Common myeloid progenitor, CD34-positive (primary cell): ENCODE data around the gene PPCDC.
"Not testable (repeated sequence)": the region's sequence is repeated elsewhere in the genome, so short reads cannot be mapped to it uniquely, and the experiment has no call there.

Experiments used
- CTCF ChIA-PET: fragments of 350-600 bp; sonication (Branson Sonifier 250); formaldehyde crosslinking; loops from one replicate; lab custom pipeline; 2021; ENCODE audit warnings: antibody characterized with exemption; lab: Charles Lee
- POLR2A ChIA-PET: fragments of 350-600 bp; sonication (Branson Sonifier 250); formaldehyde crosslinking; loops from one replicate; lab custom pipeline; 2021; ENCODE audit warnings: antibody characterized with exemption; lab: Charles Lee
- DNase-seq, 3 donors: peaks; one replicate each; pipeline versions ENCODE4 v3.0.0 to v3.0.0-alpha.2; 2013
- H3K27ac ChIP-seq, 2 experiments: 1 replicate in 1 of 2; 2 replicates in 1 of 2; pipeline ENCODE4 v1.7.0; 2013; ENCODE audit warnings: inconsistent platforms in 2 of 2, low read length in 2 of 2, mild to moderate bottlenecking in 2 of 2, low read depth in 1 of 2, moderate library complexity in 1 of 2; ENCODE audit not compliant: severe bottlenecking in 2 of 2, insufficient read depth in 1 of 2, poor library complexity in 1 of 2
- H3K27me3 ChIP-seq, 5 experiments: replicated peaks in 2 of 5; 1 replicate in 3 of 5; 2 replicates in 2 of 5; pipeline versions ENCODE4 v1.6.1 to v1.7.0; 2013; ENCODE audit warnings: low read length in 4 of 5, mild to moderate bottlenecking in 2 of 5, moderate library complexity in 2 of 5, inconsistent platforms in 1 of 5; ENCODE audit not compliant: insufficient read depth in 5 of 5, control insufficient read depth in 4 of 5
- H3K36me3 ChIP-seq, 4 experiments: 1 replicate in 2 of 4; 2 replicates in 2 of 4; pipeline versions ENCODE4 v1.6.1 to v1.7.0; 2013; ENCODE audit warnings: low read length in 3 of 4, control low read depth in 1 of 4, mild to moderate bottlenecking in 1 of 4; ENCODE audit not compliant: control insufficient read depth in 4 of 4, insufficient read depth in 4 of 4
- H3K4me1 ChIP-seq, 4 experiments: 1 replicate in 3 of 4; 2 replicates in 1 of 4; pipeline versions ENCODE4 v1.6.1 to v1.7.1; 2013; ENCODE audit warnings: low read length in 3 of 4, mild to moderate bottlenecking in 3 of 4, control low read depth in 1 of 4, inconsistent platforms in 1 of 4, moderate library complexity in 1 of 4; ENCODE audit not compliant: control insufficient read depth in 4 of 4, insufficient read depth in 4 of 4; ENCODE audit errors: control extremely low read depth in 1 of 4
- H3K4me3 ChIP-seq, 7 experiments: 1 replicate in 4 of 7; 2 replicates in 3 of 7; pipeline versions ENCODE4 v1.5.1 to v1.7.0; 2013; ENCODE audit warnings: mild to moderate bottlenecking in 7 of 7, low read length in 6 of 7, moderate library complexity in 6 of 7, inconsistent platforms in 2 of 7, low read depth in 2 of 7, control low read depth in 1 of 7; ENCODE audit not compliant: insufficient read depth in 4 of 7, control insufficient read depth in 1 of 7; ENCODE audit errors: extremely low read depth in 1 of 7
- H3K9me3 ChIP-seq, 5 experiments: 1 replicate in 4 of 5; 2 replicates in 1 of 5; pipeline versions ENCODE4 v1.6.1 to v1.7.1; 2013; ENCODE audit warnings: low read length in 4 of 5, mild to moderate bottlenecking in 2 of 5, inconsistent platforms in 1 of 5, low read depth in 1 of 5, moderate library complexity in 1 of 5; ENCODE audit not compliant: control insufficient read depth in 4 of 5, insufficient read depth in 2 of 5; ENCODE audit errors: control extremely low read depth in 1 of 5
- WGBS: methylation state at CpG from one replicate; pipeline ENCODE4 v1.1.5; 2013; ENCODE audit not compliant: insufficient coverage; 5-methylcytosine and 5-hydroxymethylcytosine counted together

PPCDC gene

GRCh38 chr15:75090388-75090734 lies 67.0 kb downstream of the PPCDC start:
- WGBS: 0% methylated on average over 2 of the region's 7 CpGs
- peak; percentile 80 to 86 (median 81) for DNase-seq
- Histone ChIP-seq H3K27ac (peak overlapping the region in 1 of 2 experiments; percentile 57), H3K9me3 (peaks cover 0 to 1% (median 0%) of the 10 kb centered on the region in 5 experiments), H3K27me3 (no peaks in the 10 kb centered on the region), H3K36me3 (no peaks in the 10 kb centered on the region), H3K4me1 (peaks cover 2 to 13% (median 8%) of the 10 kb centered on the region in 4 experiments), H3K4me3 (peak overlapping the region in 4 of 7 experiments; percentile 22 to 59 (median 44))
- ChIA-PET CTCF (interaction anchor here (1.1 to 3.2 kb wide), 6 partner anchors 9 to 61 kb away, joined by 3 to 16 read pairs (median 4); no protein-coding TSS in a partner anchor), POLR2A (interaction anchor here (1.4 kb wide), 1 partner anchor 18 kb away, joined by 4 read pairs; no protein-coding TSS in a partner anchor)

- Histone ChIP-seq H3K4me3 (no peak overlapping the region), H3K36me3 (no peaks in the 10 kb centered on the region), H3K4me1 (peaks cover 2 to 13% (median 8%) of the 10 kb centered on the region in 4 experiments), H3K27ac (no peak overlapping the region), H3K27me3 (no peaks in the 10 kb centered on the region), H3K9me3 (no peaks in the 10 kb centered on the region)
- CTCF ChIA-PET: interaction anchor here (0.9 to 2.5 kb wide), 5 partner anchors 11 to 55 kb away, joined by 3 to 11 read pairs (median 4); no protein-coding TSS in a partner anchor
- peak in 2 of 3 donors; percentile 40 to 47 for DNase-seq
- POLR2A ChIA-PET: interaction anchor here (0.6 kb wide), 1 partner anchor 25 kb away, joined by 3 read pairs; no protein-coding TSS in a partner anchor
Observed at GRCh38 chr15:75091814-75092213, 68.4 kb downstream of the PPCDC start.

GRCh38 chr15:75094961-75095478 lies 71.6 kb downstream of the PPCDC start:
- H3K4me3 ChIP-seq, H3K36me3 ChIP-seq, H3K4me1 ChIP-seq, H3K27ac ChIP-seq, H3K27me3 ChIP-seq, H3K9me3 ChIP-seq, POLR2A ChIA-PET, DNase-seq: not testable (repeated sequence)
- CTCF ChIA-PET: interaction anchor here (1.3 kb wide), 1 partner anchor 52 kb away, joined by 3 read pairs; no protein-coding TSS in a partner anchor
- no CpG with 5 or more reads among the region's 4 CpGs for WGBS

GRCh38 chr15:75095594-75095993 lies 72.2 kb downstream of the PPCDC start:
- DNase-seq: no peak
- POLR2A ChIA-PET: no interaction called here
- WGBS: 100% methylated on average over 2 of the region's 4 CpGs
- Histone ChIP-seq H3K4me1 (peaks cover 0 to 2% (median 0%) of the 10 kb centered on the region in 4 experiments), H3K36me3 (no peaks in the 10 kb centered on the region), H3K27ac (no peak overlapping the region), H3K27me3 (no peaks in the 10 kb centered on the region), H3K9me3 (no peaks in the 10 kb centered on the region), H3K4me3 (no peak overlapping the region)
- CTCF ChIA-PET: interaction anchor here (1.1 to 1.3 kb wide), 2 partner anchors 10 to 52 kb away, joined by 3 read pairs; no protein-coding TSS in a partner anchor

GRCh38 chr15:75097939-75098338 lies 74.5 kb downstream of the PPCDC start:
- WGBS: 96% methylated on average over 7 of the region's 7 CpGs
- Histone ChIP-seq H3K9me3 (no peaks in the 10 kb centered on the region), H3K36me3 (no peaks in the 10 kb centered on the region), H3K27ac (no peak overlapping the region), H3K27me3 (no peaks in the 10 kb centered on the region), H3K4me3 (no peak overlapping the region), H3K4me1 (peaks cover 0 to 2% (median 0%) of the 10 kb centered on the region in 4 experiments)
- POLR2A ChIA-PET: no interaction called here
- DNase-seq: no peak
- CTCF ChIA-PET: interaction anchor here (1.4 to 2.3 kb wide), 3 partner anchors 9 to 45 kb away, joined by 3 to 7 read pairs (median 4); no protein-coding TSS in a partner anchor

GRCh38 chr15:75098404-75098803 lies 75.0 kb downstream of the PPCDC start:
- DNase-seq: no peak
- H3K27ac ChIP-seq: no peak overlapping the region
- H3K4me3 ChIP-seq: no peak overlapping the region
- H3K36me3 ChIP-seq: no peaks in the 10 kb centered on the region
- POLR2A ChIA-PET: no interaction called here
- no peaks in the 10 kb centered on the region for H3K27me3 ChIP-seq
- CTCF ChIA-PET: interaction anchor here (1.4 to 2.3 kb wide), 3 partner anchors 9 to 45 kb away, joined by 3 to 7 read pairs (median 4); no protein-coding TSS in a partner anchor
- WGBS: 93% methylated on average over 4 of the region's 4 CpGs
- H3K4me1 ChIP-seq: peaks cover 0 to 2% (median 0%) of the 10 kb centered on the region in 4 experiments
- H3K9me3 ChIP-seq: no peaks in the 10 kb centered on the region
